ENCODE data around the gene TUBB4A.
"Not testable (repeated sequence)": the region's sequence is repeated elsewhere in the genome, so short reads cannot be mapped to it uniquely, and the experiment has no call there.

DNA sequence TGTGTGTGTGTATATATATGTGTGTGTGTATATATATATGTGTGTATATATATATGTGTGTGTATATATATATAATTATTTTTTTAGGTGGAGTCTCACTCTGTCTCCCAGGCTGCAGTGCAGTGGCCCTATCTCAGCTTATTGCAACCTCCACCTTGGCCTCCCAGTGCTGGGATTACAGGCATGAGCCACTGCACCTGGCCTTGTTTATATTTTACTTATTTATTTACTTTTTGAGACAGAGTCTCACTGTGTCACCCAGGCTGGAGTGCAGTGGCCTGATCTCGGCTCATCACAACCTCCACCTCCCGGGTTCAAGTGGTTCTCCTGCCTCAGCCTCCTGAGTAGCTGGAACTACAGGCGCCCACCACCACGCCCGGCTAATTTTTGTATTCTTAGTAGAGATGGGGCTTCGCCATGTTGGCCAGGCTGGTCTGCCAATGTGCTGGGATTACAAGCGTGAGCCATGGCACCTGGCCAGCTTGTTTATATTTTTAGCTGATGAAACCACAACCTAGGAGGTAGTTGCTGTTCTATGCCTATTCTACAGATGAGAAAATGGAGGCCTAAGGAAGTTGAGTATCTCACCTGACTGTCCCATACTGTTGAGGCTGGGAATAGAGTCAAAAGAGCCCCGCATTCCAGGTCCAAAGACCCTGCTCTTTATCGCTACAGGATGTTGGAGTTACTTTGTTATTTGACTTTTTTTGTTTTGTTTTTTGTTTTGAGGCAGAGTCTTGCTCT lies 6.1 kb upstream of the TUBB4A start:
- TF ChIP-seq, protein P1, sequence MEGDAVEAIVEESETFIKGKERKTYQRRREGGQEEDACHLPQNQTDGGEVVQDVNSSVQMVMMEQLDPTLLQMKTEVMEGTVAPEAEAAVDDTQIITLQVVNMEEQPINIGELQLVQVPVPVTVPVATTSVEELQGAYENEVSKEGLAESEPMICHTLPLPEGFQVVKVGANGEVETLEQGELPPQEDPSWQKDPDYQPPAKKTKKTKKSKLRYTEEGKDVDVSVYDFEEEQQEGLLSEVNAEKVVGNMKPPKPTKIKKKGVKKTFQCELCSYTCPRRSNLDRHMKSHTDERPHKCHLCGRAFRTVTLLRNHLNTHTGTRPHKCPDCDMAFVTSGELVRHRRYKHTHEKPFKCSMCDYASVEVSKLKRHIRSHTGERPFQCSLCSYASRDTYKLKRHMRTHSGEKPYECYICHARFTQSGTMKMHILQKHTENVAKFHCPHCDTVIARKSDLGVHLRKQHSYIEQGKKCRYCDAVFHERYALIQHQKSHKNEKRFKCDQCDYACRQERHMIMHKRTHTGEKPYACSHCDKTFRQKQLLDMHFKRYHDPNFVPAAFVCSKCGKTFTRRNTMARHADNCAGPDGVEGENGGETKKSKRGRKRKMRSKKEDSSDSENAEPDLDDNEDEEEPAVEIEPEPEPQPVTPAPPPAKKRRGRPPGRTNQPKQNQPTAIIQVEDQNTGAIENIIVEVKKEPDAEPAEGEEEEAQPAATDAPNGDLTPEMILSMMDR (conservative IDR thresholded peaks at IDR 0.05 in 1 of 2, IDR thresholded peaks at IDR 0.05 in 1 of 2; ENCODE audit: low read depth in 1 of 2, low read length in 2 of 2): not testable (repeated sequence)
- not testable (repeated sequence) for TF ChIP-seq EZH2 (IDR thresholded peaks at IDR 0.05; ENCODE audit: low read length, missing control alignments)

Measured in fibroblast of lung (primary cell).